A673 (cell line): ENCODE data around the gene LRRC51.

Experiments used
- CTCF ChIP-seq: fragments of 300-800, 200-600 bp; sonication (generic); conservative IDR thresholded peaks from 2 replicates; pipeline ENCODE4 v1.5.1; 2017; ENCODE audit warnings: low read depth, mild to moderate bottlenecking, antibody characterized with exemption, low read length, moderate library complexity, mixed read lengths
- EZH2 ChIP-seq: fragments of 200-600 bp; sonication (generic); IDR thresholded peaks from 2 replicates; pipeline ENCODE4 v1.6.1; 2017; ENCODE audit warnings: borderline replicate concordance, low read depth, mild to moderate bottlenecking, mixed read lengths, antibody characterized with exemption, low read length; ENCODE audit not compliant: poor library complexity, severe bottlenecking

GRCh38 chr11:72037554-72038311 is 42.9 kb upstream of the LRRC51 start:
- no peak for TF ChIP-seq CTCF
- no peak for TF ChIP-seq EZH2
